ENCODE results near the gene KRT76. TPM values are rescaled to one million over a fixed set of nuclear protein-coding genes. Genes with fewer than 3 reads are reported as not detected.

The KRT76 gene
- not detected in 2 replicates for total RNA-seq

GRCh38 chr12:52776913-52777395 is at the start of gene KRT76:
Gene KRT76, minus strand, starts transcription at chr12:52777345. Its CDS starts 54 bp downstream, at chr12:52777291.

DNA sequence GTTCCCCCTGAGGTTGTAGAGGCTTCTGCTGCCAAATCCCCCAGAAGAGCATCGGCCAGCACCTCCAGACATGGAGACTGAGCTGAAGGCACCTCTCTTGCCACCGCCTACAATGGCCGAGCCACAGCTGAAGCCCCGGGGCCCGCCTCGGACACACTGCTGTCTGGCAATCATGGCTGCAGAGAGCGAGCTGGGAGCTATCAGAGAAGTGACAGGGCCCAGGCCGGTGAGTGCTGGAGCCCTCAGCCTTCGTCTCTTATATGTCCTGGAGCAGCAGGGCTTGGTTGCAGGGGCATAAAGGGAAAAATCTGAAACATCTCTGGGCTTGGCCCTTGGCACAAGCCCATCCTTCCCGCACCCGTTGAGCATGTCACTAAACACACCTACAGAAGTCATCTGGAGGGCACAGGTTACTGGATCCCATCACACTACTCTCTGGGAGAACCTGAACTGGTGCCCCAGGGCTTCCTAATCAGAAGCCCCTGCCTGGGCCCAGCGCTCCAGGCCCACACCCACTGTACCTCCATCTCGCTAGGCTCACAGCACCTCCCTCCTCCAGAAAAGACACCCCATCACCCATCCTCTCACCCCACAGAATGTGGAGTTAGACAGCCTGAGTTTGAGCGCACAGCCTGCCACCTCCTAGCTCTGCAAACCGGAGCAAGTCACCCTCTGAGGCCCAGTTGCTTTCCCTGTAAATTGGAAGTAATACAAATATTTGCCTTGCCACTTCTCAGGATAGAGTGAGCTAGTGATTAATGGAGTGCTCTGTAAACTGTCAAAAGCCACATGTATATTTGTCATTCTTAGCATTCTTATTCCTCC is 37.0 kb upstream of the KRT76 start, which contains the start of gene KRT4:
KRT4 (minus strand) TSS at position 232 of the 825 bp plus-strand sequence; CDS start at position 174, 58 bp downstream.

DNA sequence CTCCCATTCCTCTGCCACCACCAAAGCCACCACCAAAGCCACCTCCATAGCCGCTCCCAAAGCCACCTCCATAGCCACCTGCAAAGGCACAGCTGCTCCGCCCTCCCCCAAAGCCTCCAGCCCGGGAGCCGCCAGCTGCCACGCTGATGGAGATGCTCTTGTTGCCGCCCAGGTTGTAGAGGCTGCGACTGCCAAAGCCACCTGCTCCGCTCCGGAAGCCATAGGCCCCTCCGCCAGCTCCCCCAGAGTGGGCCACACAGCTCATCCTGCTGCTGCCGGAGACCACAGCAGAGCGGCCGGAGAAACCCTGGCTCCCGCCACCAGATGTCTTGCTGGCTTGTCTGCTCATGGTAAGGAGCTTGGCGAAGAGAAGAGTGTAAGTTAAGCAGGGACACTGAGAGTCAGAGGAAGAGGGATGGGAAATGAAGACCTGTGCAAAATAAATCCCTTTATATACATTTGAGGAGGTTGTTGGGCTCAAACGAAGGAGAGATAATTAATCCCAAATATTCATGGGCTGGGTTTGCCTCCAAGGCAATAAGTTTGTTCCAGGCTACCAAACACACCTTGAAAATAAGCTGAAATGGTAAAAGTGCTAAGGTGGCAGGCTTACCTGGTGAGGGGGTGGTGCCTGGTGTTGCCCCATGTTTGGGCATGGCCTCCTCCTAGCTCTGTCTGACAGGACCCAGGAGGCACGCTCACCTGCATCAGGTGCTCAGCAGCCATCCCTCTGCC is 18.7 kb upstream of the KRT76 start, which contains the start of gene KRT3:
KRT3 (minus strand) TSS at position 424 of the 735 bp plus-strand sequence; CDS start at position 349, 75 bp downstream.

Other genes with a start within 250 kb of the KRT76 start
- gene KRT71, start 224.2 kb downstream of the KRT76 start, total RNA-seq = not detected in 2 replicates
- gene KRT74, start 203.5 kb downstream of the KRT76 start, total RNA-seq = not detected in 2 replicates
- gene KRT72, start 175.9 kb downstream of the KRT76 start, total RNA-seq = not detected in 2 replicates
- gene KRT73, start 158.8 kb downstream of the KRT76 start, total RNA-seq = not detected in 2 replicates
- not detected in 2 replicates for gene KRT2, start 125.1 kb downstream of the KRT76 start, total RNA-seq
- gene KRT1, start 96.9 kb downstream of the KRT76 start, total RNA-seq = not detected in 2 replicates
- gene KRT77, start 73.8 kb downstream of the KRT76 start, total RNA-seq = not detected in 2 replicates
- not detected in 2 replicates for gene KRT3, start 18.8 kb upstream of the KRT76 start, total RNA-seq
- gene KRT4, start 36.8 kb upstream of the KRT76 start, total RNA-seq = not detected in 2 replicates
- not detected in 2 replicates for gene KRT79, start 57.0 kb upstream of the KRT76 start, total RNA-seq
- not detected in 2 replicates for gene KRT78, start 71.6 kb upstream of the KRT76 start, total RNA-seq
- gene KRT8, start 127.7 kb upstream of the KRT76 start, total RNA-seq = 48.8 and 158 TPM in 2 replicates
- 270 and 810 TPM in 2 replicates for gene KRT18, start 171.8 kb upstream of the KRT76 start, total RNA-seq
- gene EIF4B, start 229.1 kb upstream of the KRT76 start, total RNA-seq = 528 and 820 TPM in 2 replicates

All from pericardium fibroblast (primary cell).